Left forelimb (tissue), 1 donor: ENCODE results near the gene SHISA8.

Experiments
- DNase-seq: peaks from one replicate; pipeline ENCODE4 v3.0.0-alpha.2; 2018; ENCODE audit warnings: low spot score

Gene SHISA8

DNA sequence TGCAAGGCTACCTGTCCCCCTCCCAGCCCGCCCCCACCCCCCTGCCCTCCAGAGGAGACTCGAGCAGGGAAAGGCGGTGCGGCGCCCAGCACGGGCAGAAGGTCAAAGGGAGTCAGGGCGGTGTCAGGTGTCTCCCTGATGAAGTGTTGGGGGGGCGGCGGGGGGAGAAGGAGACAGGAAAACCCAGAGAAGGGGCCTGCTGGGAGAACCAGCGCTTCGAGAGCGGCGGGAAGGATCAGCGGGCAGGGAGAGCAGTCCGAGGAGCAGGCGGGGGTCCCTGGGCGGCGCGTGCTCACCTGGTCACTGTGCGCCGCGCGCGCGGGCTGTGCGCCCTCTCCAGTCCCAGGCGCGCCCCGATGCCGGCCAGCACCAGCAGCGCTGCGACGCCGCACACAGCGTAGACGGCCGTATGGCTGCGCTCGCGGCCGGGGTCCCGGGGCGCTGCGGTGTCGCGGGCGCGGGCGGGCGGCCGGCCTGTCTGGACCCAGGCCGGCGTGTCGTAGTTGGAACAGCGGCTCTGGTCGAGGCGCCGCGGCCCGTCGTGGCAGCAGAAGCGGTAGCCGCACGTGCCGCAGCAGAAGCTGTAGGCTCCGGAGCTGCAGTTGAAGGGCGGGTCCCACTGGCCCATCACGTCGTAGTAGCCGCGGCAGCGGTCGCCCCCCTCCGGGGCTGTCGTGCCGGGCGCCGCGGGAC, 886 bp downstream of the SHISA8 start:
- no peak for DNase-seq

GRCh38 chr22:41913040-41913719, 1.7 kb downstream of the SHISA8 start:
- no peak for DNase-seq

GRCh38 chr22:41912338-41913039, 2.4 kb downstream of the SHISA8 start:
- no peak for DNase-seq

DNA sequence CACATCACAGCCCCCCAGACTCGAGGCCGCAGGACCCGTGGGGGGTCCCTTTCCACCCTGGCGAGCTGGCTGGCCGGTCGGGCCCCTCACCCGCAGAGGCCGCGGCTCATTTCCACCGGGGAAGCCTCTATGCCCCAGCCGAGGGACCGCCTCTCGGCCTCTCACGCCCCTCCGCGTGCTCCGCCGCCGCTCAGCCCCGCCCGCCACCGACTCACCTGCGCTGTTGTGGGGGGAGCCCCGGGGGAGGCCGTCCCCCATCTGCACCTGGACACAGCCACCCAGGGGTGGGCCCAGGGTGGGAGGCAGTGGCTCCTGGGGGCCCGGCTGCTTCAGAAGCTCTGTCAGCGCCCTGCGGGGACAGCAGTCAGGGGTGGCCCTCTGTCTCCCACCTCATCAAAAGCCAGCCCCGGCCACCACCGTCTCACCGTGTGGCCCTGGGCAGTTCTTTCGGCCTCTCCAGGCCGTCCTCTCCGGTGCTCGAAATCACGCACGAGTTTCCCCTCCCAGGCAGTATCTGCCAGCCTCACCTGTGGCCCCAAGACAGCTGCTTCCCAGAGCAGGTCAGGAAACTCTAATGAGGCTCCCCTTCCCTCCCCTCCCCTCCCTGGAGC, 3.8 kb downstream of the SHISA8 start:
- DNase-seq = no peak

DNA sequence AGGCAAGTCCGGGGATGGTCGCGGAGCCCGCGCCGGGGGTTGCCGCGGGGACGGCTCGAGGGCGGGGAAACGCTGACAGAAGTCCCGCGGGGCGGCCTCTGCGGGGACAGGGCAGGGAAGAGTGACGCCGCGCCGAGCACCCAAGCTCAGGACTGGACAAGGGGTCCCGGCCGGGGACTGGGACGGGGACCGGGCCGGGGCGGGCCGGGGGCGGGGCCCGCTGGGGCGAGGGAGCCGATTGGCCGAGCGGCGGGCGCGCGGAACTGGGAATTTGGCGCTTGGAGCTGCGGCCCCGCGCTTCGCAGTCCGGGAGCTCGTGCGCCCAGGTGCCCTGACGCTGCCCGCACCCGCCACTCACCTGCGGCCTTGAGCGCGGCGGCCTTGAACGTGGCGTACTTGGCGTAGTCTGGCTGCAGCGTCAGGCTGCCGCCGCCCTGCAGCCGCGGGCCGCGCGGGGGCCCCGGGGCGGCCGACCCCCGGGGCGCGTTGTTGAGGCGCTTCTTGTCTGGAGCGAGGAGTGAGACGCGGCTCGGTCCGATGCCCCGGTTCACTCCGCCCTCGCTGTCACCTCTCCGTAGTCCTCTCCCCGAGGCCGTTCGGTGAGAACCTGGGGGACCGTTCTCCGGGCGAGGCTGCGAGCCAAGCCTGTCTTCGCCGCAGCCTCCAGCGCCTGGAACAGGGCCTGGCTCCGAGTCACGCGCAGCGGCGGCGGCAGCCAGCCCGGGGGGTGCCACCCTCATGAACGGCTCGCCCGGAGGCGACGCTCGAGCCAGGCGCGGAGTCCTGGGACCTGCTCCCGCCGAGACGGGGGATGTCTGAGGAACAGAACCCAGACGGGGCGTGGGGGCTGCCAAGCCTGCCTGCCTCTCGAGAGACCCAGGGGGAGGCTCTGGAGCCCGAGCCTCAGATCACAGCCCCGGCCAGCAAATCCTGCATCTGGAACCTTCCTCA, 4.5 kb downstream of the SHISA8 start:
- DNase-seq = no peak

GRCh38 chr22:41909310-41910049, 5.4 kb downstream of the SHISA8 start:
- DNase-seq = no peak

DNA sequence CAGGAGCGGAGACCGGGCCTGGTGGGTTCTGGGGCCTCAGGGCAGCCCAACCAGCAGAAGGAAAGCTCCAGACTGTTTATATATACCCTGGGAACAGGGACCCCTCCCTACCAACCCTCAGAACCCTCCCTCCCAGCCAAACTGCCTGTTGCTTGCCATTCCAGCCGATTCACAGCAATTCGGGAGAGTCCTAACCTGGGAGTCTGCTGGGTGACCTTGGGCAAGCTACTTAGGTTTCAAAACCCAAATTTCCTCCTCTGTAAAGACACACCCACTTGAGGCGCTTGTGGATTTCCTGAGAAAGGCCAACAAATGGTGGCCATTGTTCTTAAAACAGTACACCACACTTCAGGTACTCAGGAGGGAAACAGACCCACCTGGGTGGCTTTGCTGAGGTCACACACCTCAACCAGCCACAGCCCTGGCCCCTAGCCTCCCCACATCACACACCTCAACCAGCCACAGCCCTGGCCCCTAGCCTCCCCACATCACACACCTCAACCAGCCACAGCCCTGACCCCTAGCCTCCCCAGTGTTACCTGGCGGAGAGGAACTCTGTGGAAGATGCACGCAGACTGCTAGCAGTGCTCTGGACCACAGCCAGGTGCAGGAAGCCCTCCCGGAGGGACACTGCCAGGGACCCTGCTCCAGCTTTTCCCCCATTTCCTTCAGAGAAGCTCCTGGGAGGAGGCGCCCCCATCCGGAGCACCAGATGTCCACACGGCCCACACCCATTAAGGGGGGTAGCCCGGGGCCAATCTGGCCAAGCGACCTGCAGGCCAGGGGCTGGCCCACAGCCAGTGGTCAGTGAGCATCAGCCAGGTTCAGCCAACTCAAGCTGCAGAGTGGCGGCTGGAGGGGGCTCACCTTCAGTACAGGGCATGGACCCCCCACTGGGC, 6.2 kb downstream of the SHISA8 start:
- no peak for DNase-seq

- DNase-seq = no peak
These were observed 7.2 kb downstream of the SHISA8 start for GRCh38 chr22:41907436-41908401.

DNA sequence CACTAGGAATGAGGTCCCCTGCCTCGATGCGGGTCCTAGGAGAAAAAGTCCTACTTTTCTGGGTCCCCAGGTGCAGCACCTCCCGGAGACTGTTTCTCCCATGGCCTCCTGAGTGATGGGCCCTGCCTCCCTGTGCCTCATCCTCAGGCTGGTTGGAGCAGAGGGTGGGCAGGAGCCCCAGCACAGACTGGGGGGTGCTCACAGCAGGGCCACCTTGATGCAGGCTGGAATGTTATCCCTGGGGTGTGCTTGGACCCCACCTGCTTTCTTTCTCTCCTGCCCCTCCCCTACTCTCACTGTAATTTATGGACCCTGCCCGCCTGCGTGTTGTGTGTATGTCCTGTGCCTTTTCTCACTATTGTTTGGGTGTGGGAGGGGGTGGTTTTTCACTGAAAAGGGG, 8.1 kb downstream of the SHISA8 start:
- no peak for DNase-seq

DNA sequence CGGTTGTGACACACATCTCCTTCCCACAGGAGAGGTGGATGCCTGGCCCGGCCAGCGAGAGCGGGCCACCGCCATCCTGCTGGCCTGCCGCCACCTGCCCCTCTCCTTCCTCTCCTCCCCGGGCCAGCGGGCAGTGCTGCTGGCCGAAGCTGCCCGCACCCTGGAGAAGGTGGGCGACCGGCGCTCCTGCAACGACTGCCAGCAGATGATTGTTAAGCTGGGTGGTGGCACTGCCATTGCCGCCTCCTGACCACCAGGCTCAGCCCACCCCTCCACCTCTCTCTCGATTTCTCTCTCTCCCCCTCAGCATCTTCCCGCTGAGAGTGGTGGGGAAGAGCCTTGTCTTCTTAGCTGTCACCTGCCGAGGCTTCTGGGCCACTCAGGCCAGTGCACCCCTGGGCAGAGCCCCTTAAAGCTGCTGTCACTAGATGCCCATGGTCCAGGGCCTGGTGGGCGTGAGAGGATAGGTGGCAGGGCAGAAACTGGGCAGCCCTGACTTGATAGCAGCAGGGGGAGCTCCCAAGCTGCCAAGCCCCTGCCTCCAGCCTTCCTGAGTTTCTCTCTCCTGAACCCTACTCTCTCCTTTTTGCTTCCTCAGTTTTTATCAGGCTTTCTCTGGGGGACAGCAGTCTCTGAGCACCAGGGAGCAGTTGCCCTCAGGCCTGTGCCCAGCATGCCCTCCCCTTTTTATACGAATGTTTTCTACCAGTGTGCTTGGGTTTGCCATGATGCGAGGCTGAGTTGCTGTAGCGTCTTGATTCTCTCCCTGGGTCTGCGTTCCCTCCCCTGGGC, 9.3 kb downstream of the SHISA8 start:
- DNase-seq = no peak

DNA sequence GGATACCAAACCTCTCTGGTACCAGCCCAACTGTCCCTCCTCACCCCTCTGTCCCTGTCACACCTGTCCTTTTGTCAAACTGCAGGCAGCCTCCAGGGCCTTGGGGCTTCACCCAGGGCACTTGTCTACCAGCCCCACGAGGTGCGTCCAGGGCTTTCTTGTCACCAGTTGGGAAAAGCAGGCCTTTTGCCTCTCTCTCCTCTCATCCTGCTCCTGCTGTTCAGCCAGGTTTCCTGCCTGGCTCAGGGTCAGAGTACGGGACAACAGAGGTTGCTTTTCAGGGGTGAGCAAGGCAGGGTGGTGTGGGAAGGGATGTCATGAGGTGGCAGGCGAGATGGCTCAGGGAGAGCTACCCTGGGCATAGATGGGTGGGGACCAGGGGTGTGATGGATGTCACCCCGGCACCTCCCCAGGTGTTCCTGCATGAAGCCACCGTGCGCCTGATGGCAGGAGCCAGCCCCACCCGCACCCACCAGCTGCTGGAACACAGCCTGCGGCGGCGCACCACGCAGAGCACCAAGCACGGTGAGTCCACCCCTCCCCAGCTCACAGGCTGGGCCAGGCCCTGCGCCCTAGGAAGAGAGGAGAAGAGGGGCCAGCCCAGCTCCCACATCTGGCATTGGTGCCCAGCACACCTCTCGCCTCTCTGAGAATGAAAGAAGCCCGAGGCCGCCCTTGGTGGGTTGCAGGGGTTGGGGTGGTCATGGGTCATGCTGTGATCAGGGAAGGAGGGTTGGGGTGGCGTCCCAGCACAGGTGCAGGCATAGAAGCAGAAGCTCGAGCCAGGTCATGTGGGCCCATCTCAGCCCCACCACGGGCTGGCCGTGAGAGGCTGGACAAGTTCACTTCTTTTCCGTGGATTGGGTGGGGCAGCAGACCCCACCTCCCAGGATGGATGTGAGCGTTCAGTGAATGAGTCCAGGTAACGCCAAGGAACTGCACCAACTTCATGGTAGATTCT, 10.1 kb downstream of the SHISA8 start:
- no peak for DNase-seq

DNA sequence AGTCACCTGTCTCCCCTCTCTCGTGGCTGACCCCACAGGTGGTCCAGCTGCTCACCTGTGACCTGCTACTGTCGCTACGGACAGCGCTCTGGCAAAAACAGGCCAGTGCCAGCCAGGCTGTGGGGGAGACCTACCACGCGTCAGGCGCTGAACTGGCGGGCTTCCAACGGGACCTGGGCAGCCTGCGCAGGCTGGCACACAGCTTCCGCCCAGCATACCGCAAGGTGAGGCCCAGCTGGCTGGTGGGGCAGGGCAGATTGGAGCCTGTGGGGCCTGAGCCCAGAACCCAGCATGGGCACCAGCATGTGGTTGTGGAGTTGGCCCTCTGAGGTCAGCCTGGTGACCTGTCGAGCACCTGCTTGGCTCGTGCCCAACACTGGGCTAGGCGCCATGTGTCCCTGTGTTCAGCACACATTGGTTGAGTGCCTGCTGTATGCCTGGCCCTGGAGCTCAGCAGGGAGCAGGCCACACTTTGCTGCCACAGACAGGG, 11.9 kb downstream of the SHISA8 start:
- DNase-seq = no peak

DNA sequence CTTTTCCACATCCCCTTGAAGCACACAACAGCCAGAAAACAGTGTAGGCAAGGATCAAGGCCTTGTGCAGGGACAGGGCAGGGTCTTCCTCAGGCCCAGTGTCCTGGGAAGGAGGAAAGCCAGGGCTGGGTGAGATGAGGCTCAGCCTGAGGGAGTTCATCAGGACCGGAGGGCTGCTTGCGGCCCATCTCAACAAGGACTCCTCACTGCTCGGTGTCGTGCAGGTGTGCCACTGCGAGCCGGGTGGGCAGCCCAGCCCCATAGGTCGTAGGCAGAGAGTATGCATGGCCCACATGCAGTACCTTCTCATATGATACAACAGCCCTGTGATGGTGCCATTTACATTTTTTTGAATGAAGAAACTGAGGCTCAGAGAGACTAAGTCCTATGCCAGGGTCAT, 12.9 kb downstream of the SHISA8 start:
- no peak for DNase-seq

GRCh38 chr22:41900652-41901312, 14.1 kb downstream of the SHISA8 start:
- no peak for DNase-seq

GRCh38 chr22:41899992-41900651, 14.8 kb downstream of the SHISA8 start:
- no peak for DNase-seq
